GM21786 (cell line): ENCODE results near the gene KDM3B.

ENCODE experiments used
- ATAC-seq: cut with Tn5 transposase; IDR thresholded peaks from one replicate; pipeline ENCODE4 v1.9.1; 2021; ENCODE audit not compliant: unreplicated experiment

Gene KDM3B

DNA sequence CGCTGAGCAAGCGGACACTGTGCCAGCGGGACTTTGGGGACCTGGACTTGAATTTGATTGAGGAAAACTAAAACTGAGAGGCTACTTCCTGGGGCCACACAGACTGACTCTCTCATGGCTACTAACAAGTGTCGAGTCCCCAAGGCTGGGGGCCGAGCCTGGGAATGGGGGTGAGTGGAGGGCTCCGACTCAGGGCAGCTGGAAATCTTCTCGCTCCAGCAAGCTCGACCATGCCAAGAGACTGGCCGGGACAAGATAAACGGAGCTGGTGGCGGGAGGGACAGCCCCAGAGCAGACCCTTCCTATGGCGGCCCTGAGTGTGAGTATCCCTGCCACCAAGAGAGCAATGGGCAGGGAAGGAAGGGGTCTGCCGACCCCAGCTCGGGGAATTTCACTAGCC lies 5.6 kb upstream of the KDM3B start:
- no peak for ATAC-seq

DNA sequence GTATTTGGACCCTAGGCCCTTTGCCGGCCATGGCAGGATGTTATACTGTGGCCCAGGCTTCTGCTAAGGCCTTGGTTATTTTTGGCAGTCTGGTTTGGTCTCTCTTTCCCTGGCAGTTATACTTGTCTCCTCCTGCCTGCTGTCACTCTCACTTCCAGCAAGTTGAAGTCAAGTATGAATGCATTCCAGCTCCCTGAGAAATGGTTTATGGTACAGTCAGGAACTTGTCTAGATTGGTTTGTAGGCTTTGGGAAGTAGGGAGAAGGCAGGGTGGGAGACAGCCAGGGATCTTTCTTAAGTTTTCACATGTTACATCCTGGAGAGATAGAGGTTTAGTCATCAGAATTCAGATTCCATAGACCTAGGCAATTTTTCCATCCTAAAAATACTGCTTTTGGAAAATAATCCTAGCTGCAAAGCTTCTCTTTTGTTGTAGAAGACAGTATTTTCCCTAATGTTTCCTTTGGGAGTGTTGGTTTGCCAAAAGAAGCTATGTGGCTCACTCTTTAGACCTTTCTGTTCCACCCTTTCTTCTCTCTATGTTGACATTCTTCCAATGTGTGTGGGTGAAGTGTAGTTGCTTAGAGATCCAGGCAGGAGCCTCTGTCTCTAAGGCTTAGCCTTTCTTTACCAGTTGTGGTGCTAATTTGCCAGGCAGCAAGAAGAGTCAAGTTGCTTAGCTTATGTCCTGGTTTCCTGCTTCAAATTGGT lies 2.5 kb upstream of the KDM3B start:
- ATAC-seq, result no peak

DNA sequence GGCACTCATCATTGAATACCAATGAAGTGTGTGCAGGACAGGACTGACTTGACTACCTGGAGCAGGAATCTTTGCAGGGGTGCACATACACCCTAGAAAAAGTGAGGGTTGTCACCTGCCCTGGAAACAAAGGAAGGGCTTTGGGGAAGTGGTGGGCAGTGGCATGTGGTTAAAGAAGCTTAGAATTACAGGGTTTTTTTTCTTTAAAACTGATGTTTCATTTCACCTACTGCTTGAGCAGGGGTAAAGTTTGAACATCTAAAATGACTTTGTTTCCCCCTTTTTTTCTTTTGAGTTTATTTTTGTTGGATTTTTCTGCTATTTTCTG lies 2.0 kb upstream of the KDM3B start:
- no peak for ATAC-seq

DNA sequence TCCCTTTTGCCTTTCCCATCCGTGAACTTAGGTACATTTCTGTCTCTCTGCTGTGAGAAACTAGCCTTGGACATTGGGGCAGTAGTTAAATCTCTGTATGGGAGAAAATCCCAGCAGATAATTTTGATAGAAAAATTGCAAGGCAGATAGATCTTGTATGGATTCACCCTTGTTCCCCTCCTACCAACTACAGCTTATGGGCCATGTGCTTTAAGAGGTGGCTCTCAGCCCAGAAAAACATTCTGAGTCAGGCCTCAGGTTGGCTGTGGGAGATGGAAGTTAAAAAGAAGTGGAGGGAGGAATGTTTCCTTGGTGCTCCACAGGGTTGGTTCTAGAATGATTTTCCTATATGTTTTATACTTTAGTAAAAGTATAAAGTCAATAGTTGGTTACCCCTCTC lies 1.4 kb upstream of the KDM3B start:
- no peak for ATAC-seq

DNA sequence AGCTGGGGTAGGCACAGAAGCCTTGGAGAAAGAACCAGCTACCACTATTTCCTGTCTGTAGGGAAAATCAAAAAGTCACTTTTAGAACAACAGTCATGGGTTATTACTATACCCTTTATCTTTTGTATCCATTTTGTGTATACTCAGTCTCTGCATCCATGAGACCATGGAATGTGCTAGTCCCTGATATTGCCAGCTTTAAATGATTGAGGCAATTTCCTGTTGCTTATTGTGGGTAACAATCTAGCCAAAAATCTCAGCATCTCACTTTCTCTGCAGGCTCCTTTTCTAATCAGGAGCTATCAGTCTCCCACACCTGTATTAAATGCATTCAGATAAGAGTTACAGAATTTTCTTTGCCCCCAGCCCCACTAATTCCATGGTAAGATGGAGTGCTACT lies 968 bp upstream of the KDM3B start:
- no peak for ATAC-seq

DNA sequence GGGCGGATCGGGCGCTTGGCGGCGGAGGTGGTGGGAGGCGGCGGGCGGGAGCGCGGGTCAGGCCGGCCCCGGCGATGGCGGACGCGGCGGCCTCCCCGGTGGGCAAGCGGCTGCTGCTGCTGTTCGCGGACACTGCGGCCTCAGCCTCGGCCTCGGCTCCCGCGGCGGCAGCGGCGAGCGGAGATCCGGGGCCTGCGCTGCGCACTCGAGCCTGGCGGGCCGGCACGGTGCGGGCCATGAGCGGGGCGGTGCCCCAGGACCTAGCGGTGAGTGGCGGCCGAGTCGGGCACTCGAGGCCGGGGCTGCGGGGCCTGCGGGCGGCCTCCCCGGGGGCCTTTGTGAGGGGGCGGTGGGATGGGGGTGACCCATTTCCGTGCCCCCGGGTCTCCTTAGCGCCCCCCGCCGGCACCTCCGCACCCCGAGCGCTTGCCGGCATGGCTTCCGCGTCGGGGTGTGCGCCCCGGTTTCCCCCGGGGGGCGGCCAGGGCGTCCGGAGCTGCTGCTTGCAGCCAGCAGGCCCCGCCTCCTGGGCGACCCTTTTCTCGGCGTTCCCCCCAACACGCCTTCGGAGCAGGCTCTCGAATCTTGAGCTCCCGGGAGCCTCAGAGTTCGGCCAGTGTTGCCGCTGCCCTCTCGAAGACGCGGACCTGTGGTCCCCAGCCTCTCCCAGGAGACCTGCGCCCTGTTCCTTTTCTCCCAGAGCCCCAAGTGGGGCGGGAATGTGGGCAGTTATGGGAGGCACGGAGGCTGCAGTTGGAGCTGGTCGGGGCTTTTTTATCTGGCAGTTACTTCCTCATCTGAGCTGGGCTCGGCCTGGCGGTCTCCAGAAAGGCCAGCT lies 456 bp downstream of the KDM3B start:
- ATAC-seq, result peak; percentile 40

DNA sequence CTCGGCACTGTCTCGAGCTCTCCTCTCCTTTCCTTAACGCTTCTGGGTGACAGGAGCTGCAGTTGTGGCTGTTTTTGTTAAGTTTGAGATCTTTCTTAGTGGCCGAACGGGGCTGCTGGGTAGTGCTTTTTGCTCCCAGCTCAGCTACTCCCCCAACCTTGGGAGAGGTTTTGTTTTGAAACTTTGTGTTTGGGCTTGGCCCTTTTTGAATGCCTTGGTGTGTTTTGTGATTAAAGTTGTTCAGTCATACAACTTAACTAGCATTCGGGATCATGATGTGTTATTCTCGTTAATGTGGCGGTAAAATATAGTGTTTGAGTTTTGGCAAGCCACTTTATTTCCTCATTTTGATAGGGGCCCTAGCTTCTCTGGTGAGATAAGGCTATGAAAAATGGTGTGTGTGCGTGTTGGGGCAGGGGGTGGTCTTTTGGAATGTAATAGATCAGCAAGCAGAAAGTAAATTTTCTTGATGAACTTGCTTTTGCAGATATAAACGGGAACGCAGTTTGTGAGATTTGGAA lies 1.1 kb downstream of the KDM3B start:
- no peak for ATAC-seq

DNA sequence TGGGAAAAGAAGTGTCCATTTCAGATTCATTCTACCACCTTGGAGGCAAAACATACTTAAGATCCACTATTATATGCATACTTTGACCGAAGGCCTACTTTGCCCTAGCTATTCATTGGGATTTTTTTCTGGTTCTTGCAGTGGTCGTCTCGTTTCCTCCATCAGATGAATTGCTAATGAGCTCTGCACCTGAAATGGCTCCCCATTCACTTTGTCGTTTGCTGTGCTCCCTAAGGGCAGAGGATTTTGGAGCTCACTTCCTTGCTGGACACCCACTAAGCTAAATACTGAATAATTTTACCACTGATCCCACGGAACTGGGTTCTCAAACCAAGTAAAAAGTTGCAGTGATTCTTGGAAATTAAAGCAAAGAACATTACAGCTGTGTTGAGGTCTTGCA lies 1.9 kb downstream of the KDM3B start:
- ATAC-seq, result no peak

DNA sequence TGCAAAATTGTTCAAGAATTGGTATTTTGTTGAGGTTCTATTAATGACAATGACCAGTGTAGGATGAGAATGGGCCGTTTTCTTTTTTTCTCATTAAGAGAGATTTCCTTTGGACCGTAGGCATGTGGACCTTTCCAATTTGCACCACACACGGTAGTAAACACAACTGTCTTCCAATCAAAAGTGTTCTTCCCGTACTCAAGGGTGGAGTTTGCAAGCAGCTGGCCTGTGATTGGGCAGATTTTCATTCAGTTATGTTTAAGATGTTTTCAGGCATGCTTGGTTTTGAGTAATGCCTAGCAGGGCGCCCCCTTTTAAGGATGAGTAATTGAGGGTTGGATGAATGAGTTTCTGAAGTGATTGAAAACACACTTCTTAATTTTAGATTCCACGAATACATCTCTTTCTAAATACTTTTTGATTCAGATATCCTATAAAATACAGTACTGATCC lies 2.5 kb downstream of the KDM3B start:
- ATAC-seq, result peak; percentile 39

DNA sequence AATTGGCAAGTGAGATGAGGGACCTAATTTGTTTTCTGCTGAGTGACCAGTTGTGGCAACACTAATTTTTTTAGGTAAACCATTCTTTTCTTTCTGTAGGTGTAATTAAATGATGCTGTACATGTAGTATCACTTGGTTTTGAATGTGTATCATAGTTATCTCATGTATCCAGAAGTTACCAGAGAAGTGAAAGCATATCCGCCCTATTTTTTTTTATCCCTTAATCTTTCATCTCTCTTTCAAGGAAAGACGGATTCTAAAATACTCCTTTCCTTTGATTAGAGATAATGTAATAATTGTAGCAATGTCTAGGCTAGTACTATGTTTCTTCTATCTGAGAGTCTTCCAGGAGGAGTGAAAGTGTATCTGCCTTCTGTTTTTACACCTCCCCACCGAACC lies 7.1 kb downstream of the KDM3B start:
- ATAC-seq, result no peak

DNA sequence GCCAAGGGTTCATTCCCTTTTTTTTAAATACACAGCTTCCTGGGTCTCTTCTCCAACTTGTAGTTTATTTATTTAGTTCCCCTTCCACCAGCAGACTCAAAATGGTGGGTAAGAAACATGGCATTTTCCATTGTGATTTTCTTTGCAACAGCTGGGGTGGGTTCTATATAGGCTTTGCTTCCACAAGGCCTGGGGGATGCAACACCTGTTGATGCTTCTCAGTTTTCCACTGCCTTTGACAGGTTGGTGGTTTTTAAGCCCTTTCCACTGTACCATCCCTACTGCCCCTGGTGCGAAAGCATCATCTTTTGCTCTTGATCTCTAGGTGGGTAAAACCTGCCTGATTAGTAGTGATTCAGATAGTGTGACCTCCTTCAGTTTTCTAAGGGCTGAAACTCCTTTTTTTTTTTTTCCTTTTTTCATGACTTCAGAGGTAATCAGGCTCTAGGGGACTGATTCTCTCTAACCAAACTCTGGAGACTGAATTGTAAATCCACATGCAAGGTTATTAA lies 8.5 kb downstream of the KDM3B start:
- ATAC-seq, result no peak

DNA sequence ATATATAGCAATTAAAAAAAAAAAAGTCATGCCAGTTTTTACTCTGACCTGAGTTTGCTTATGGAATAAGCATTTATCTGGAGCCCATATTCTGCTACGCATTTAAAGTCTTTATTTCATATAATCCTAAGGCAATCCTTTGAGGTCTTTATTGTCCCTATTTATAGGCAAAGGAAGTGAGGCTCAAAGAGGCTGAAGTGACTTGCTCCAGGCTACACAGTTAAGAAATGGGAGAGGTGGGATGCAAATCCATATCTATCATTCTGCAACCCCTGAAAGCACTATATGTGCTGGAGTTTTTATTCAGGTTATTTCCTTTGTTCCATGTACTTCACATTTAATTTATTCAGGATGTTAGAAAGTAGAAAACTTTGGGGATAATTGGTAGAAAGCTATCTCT lies 12.1 kb downstream of the KDM3B start:
- ATAC-seq, result no peak

DNA sequence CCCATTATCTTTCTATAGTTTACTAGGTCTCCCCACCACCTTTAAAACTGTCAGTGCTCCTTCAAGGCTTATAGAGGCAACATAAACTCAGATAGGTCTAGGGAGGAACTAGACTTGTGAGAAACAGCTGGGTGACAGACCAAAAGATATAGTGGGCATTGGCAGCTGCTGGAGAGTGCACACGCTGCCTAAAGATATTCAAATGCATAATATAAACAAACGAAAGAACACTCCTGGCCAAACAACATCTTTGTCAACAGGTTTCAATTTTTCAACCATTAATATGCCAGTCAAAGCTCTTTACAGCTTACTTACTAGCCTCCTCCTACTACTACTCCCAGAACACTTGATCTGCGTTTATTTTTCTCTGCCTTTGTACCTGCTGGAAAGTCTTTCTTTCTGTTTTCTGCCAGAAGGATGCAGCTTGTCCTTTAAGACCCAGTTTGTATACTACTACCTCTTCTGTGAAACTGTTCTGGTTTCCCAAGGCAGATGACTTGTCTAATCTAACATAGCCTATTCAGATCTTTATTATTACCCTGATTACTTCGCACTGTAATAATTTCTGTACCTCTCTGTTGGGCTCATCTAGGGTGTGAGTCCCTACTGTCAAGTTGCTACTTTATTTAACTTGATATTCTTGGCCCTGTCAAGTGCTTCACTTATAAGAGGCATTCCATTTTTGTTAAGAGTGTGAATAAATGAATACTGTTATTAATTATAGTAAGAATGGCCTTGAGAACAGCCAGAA lies 14.3 kb downstream of the KDM3B start:
- ATAC-seq, result no peak

DNA sequence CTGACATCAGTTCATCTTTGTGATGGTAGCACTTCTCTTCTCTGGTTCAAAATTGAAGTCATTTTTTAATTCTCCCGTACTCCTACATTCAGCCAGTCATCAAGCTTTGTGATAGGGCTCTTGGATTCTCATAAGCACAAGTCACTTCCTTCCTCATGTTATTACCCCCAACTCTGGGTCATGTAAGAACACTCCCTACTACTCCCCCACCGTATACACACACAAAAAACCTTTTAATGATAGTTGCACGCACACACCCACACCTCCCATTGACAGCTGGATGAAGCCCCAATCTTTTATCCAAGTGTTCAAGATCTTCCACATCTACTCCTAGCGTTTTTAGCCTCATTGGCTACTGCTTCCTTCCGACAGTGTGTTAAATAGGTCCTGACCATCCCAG lies 16.8 kb downstream of the KDM3B start:
- no peak for ATAC-seq

DNA sequence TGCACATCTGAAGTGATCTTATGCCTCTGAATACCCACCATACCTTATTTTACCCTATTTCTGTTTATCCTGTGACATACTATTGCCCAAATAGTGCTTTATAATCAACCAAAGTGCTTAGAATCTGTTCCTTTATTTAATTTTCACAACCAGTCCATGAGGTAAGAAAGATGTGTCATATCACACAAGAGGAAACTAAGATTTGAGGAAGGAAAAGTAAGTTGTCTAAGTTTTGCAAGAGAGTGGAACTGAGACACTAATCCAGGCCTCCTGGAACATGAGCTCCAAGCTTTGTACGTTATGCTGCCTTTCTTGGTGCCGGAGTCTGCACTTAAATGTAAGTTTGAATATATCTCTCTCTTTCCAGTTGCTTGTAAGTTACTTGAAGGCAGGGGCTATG lies 17.2 kb downstream of the KDM3B start:
- ATAC-seq, result no peak

DNA sequence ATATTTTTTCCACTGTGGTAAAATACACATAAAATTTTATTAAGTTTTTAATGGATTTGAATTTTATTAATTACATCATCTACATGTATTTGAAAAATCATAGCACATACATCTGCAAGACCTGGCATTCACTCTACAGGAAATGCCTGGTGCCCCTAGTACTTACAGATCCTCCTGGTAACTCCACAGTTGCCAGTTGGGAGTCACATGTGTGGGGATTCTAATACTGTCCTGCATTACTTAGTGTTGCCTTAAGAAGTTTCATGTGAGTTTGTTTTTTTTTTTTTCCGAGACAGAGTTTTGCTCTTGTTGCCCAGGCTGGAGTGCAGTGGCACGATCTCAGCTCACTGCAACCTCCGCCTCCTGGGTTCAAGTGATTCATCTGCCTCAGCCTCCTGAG lies 18.1 kb downstream of the KDM3B start:
- ATAC-seq, result no peak

DNA sequence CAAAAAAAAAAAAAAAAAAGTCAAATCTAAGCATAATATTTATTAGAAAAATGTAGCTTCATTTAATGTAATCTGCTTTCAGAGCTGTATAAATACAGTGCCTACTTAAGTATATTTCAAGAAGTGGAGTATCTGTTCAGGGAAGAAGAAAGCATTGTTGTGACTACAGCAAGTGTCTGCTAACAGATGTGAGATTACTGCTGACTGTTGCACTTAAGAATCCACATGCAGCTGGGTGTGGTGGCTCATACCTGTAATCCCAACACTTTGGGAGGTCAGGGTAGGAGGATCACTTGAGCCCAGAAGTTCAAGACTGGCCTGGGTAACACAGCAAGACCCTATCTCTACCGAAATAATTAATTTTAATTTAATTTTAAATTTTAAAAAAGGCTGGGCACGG lies 19.0 kb downstream of the KDM3B start:
- no peak for ATAC-seq

DNA sequence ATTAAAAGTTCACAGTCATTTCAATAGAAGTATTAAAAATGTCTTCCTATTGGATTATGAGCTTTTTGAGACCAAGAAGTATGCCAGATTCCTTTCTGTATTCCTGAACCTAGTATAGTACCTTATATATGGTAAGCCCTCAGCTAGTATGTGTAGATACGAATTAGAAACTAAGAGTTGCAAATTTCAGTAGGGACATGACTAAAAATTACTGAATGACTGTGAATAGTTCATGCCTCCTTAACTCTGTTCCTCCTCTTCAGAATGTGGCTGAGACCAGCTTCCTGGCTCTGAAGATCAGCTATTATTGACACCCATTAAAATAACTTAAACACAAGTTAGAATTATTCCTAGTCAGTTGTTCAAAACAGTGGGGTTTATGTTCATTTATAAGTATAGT lies 19.7 kb downstream of the KDM3B start:
- peak; percentile 52 for ATAC-seq

DNA sequence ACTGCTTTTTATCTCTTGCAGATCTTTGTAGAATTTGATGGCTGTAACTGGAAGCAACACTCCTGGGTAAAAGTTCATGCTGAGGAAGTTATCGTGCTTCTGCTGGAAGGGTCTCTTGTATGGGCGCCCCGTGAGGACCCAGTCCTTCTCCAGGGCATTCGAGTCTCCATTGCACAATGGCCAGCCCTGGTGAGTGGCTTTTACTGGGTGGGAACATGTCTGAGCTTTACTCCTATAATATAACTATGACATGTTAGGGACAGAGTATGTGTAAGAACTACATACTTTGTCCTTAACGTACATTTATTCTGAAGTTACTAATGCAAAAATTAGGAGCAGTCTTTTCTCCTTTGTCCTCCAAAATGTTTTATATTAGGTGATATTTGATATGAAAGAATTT lies 20.2 kb downstream of the KDM3B start:
- ATAC-seq, result no peak

DNA sequence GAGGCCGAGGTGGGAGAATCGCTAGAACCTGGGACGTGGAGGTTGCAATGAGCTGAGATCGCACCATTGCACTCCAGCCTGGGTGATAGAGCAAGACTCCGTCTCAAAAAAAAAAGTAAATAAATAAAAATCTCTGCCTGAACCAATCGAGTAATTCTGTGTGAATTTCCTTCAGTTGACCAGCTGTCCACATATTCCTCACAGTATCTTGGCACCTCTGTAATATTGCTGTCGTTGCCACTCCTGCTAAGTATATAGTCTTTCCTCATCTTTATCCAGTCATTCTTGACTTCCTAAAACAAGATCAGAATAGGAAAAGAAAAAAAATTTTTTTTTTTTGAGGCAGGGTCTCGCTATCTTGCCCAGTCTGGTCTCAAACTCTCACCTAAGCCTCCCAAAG lies 29.9 kb downstream of the KDM3B start:
- ATAC-seq, result no peak

DNA sequence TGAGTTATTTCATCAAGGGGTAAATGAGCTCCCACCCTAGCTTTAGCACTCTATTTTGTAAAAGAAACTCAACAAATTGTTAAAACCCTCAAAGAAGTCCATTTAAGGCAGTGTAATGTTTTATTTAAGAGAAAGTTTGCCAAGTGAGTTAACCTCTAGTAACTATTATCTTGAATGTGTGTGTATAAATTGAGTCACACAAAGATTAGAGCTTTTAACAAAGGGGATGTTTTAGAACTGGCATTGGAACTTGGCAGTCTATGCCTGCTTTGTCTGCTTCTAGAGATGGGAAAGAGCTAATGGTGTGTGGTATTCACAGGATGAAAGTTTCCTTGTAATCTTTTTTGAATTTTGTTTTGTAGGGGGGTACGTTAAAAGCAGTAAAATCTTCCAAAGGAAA lies 33.2 kb downstream of the KDM3B start:
- no peak for ATAC-seq

DNA sequence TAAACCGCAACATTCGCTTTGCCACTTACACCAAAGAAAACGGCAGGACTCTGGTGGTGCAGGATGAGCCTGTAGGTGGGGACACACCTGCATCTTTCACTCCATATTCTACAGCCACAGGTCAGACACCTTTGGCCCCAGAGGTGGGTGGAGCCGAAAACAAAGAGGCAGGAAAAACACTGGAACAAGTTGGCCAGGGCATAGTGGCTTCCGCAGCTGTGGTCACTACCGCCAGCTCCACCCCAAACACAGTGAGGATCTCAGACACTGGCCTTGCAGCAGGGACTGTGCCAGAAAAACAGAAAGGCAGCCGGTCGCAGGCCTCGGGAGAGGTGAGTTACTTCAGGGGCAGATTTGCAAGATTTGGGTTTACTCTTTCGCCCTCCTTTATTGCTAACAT lies 33.8 kb downstream of the KDM3B start:
- ATAC-seq, result no peak
